ENCODE results near the gene HTR1E.

- TF ChIP-seq CTCF (IDR thresholded peaks at IDR 0.05) (no peak), POLR2AphosphoS5 (IDR thresholded peaks at IDR 0.05) (no peak), EP300 (IDR thresholded peaks at IDR 0.05; ENCODE audit: low read depth) (no peak), POLR2A (IDR thresholded peaks at IDR 0.05) (no peak)
Measured at GRCh38 chr6:86913795-86914194, 23.5 kb upstream of the HTR1E start.
